Sigmoid colon (tissue), 4 donors: ENCODE results near the gene PRR20B.
"Not testable (repeated sequence)": the region's sequence is repeated elsewhere in the genome, so short reads cannot be mapped to it uniquely, and the experiment has no call there.

Experiments used
- CTCF ChIP-seq, 4 experiments: fragments of 450-650 bp in 3 of 4; fragments of 200-600 bp in 1 of 4; IDR thresholded peaks; one replicate each; pipeline ENCODE4 v1.5.1; 2016 to 2019; ENCODE audit warnings: antibody characterized with exemption in 4 of 4, mild to moderate bottlenecking in 3 of 4, moderate library complexity in 2 of 4
- EP300 ChIP-seq, 4 donors: sonication (generic); formaldehyde crosslinking; IDR thresholded peaks; one replicate each; pipeline ENCODE4 v1.6.1; 2017; ENCODE audit warnings: antibody characterized with exemption in 4 of 4
- POLR2A ChIP-seq, 2 donors: fragments of 450-650 bp; IDR thresholded peaks; one replicate each; pipeline ENCODE4 v1.6.1; 2016; ENCODE audit warnings: antibody characterized with exemption in 2 of 2, mild to moderate bottlenecking in 2 of 2, moderate library complexity in 2 of 2

GRCh38 chr13:57139781-57140180 lies 7.5 kb upstream of the PRR20B start:
- not testable (repeated sequence) for TF ChIP-seq CTCF, EP300, POLR2A (IDR thresholded peaks at IDR 0.05)
